ENCODE results near the gene EYS. TPM values are rescaled to one million over a fixed set of nuclear protein-coding genes. Genes with fewer than 3 reads are reported as not detected.
A peak's percentile ranks its signal among the peaks of the same experiment; 100 is the strongest.
"Not testable (repeated sequence)": the region's sequence is repeated elsewhere in the genome, so short reads cannot be mapped to it uniquely, and the experiment has no call there.

The EYS gene
- total RNA-seq, 1 donor from 2014 or later = 0.41 TPM

GRCh38 chr6:65113581-65113980 lies 593.4 kb downstream of the EYS start:
- DNase-seq (ENCODE audit: extremely low read depth, low read depth, low spot score) = peak; percentile 12

- no peak for DNase-seq (ENCODE audit: extremely low read depth, low read depth, low spot score)
Observed at GRCh38 chr6:65112435-65112834, 594.6 kb downstream of the EYS start.

GRCh38 chr6:65110031-65110430 lies 597.0 kb downstream of the EYS start:
- no peak for DNase-seq (ENCODE audit: extremely low read depth, low read depth, low spot score)

GRCh38 chr6:65098349-65098748 lies 608.7 kb downstream of the EYS start:
- DNase-seq (ENCODE audit: extremely low read depth, low read depth, low spot score) = no peak

GRCh38 chr6:65091561-65091960 lies 615.5 kb downstream of the EYS start:
- no peak for DNase-seq (ENCODE audit: extremely low read depth, low read depth, low spot score)

GRCh38 chr6:65088575-65088974 lies 618.5 kb downstream of the EYS start:
- DNase-seq (ENCODE audit: extremely low read depth, low read depth, low spot score) = no peak

- no peak for DNase-seq (ENCODE audit: extremely low read depth, low read depth, low spot score)
Observed at GRCh38 chr6:65081756-65082155, 625.3 kb downstream of the EYS start.

- no peak for DNase-seq (ENCODE audit: extremely low read depth, low read depth, low spot score)
Observed at GRCh38 chr6:65075705-65076230, 631.3 kb downstream of the EYS start.

GRCh38 chr6:65072500-65072899 lies 634.5 kb downstream of the EYS start:
- no peak for DNase-seq (ENCODE audit: extremely low read depth, low read depth, low spot score)

GRCh38 chr6:65071480-65071879 lies 635.5 kb downstream of the EYS start:
- DNase-seq (ENCODE audit: extremely low read depth, low read depth, low spot score) = no peak

GRCh38 chr6:65064844-65065243 lies 642.2 kb downstream of the EYS start:
- DNase-seq (ENCODE audit: extremely low read depth, low read depth, low spot score) = no peak

GRCh38 chr6:65059568-65059967 lies 647.5 kb downstream of the EYS start:
- no peak for DNase-seq (ENCODE audit: extremely low read depth, low read depth, low spot score)

- no peak for DNase-seq (ENCODE audit: extremely low read depth, low read depth, low spot score)
Observed at GRCh38 chr6:65055545-65055944, 651.5 kb downstream of the EYS start.

GRCh38 chr6:65052626-65053025 lies 654.4 kb downstream of the EYS start:
- DNase-seq (ENCODE audit: extremely low read depth, low read depth, low spot score) = no peak

- DNase-seq (ENCODE audit: extremely low read depth, low read depth, low spot score) = no peak
Observed at GRCh38 chr6:65045801-65046200, 661.2 kb downstream of the EYS start.

- DNase-seq (ENCODE audit: extremely low read depth, low read depth, low spot score) = no peak
Observed at GRCh38 chr6:65014006-65014405, 693.0 kb downstream of the EYS start.

GRCh38 chr6:65006788-65007187 lies 700.2 kb downstream of the EYS start:
- DNase-seq (ENCODE audit: extremely low read depth, low read depth, low spot score) = no peak

GRCh38 chr6:65004283-65004682 lies 702.7 kb downstream of the EYS start:
- no peak for DNase-seq (ENCODE audit: extremely low read depth, low read depth, low spot score)

GRCh38 chr6:65002882-65003281 lies 704.1 kb downstream of the EYS start:
- DNase-seq (ENCODE audit: extremely low read depth, low read depth, low spot score) = not testable (repeated sequence)

- no peak for DNase-seq (ENCODE audit: extremely low read depth, low read depth, low spot score)
Observed at GRCh38 chr6:65000815-65001214, 706.2 kb downstream of the EYS start.

- DNase-seq (ENCODE audit: extremely low read depth, low read depth, low spot score) = no peak
Observed at GRCh38 chr6:64998204-64998603, 708.8 kb downstream of the EYS start.

- DNase-seq (ENCODE audit: extremely low read depth, low read depth, low spot score) = no peak
Observed at GRCh38 chr6:64996301-64996700, 710.7 kb downstream of the EYS start.

- DNase-seq (ENCODE audit: extremely low read depth, low read depth, low spot score) = no peak
Observed at GRCh38 chr6:64990652-64991304, 716.2 kb downstream of the EYS start.

All from glomerular endothelial cell (primary cell).